Tibial nerve (tissue), 4 donors: ENCODE results near the gene KRT86. TPM values are rescaled to one million over a fixed set of nuclear protein-coding genes. Genes with fewer than 3 reads are reported as not detected.

Source experiments
- DNase-seq, 2 donors: peaks; one replicate each; pipeline ENCODE4 v3.0.0-alpha.2; 2019; ENCODE audit warnings: low spot score in 2 of 2
- H3K27ac ChIP-seq, 4 donors: fragments of 200-600 bp; sonication (generic) in 3 of 4; one replicate each; pipeline ENCODE4 v1.5.1; 2017 to 2019; ENCODE audit warnings: mild to moderate bottlenecking in 1 of 4
- H3K27me3 ChIP-seq, 2 donors: fragments of 200-600 bp; sonication (generic) in 1 of 2; one replicate each; pipeline versions ENCODE4 v1.5.1 to v1.6.0; 2017 to 2019
- H3K36me3 ChIP-seq, 3 donors: fragments of 200-600 bp; sonication (generic); one replicate each; pipeline ENCODE4 v1.5.1; 2018 to 2019
- H3K4me1 ChIP-seq, 4 donors: fragments of 200-600 bp; sonication (generic) in 3 of 4; one replicate each; pipeline ENCODE4 v1.5.1; 2017 to 2019
- H3K4me3 ChIP-seq, 4 donors: fragments of 200-600 bp; sonication (generic) in 3 of 4; one replicate each; pipeline ENCODE4 v1.5.1; 2017 to 2019; ENCODE audit warnings: mild to moderate bottlenecking in 1 of 4, moderate library complexity in 1 of 4
- H3K9me3 ChIP-seq, 4 donors: fragments of 200-600 bp; sonication (generic) in 3 of 4; one replicate each; pipeline ENCODE4 v1.5.1; 2017 to 2019
- CTCF ChIP-seq, 5 experiments: fragments of 200-600 bp in 3 of 5; fragments of 450-650 bp in 2 of 5; sonication (generic) in 3 of 5; IDR thresholded peaks; one replicate each; pipeline ENCODE4 v1.5.1; 2016 to 2019; ENCODE audit warnings: antibody characterized with exemption in 5 of 5, mild to moderate bottlenecking in 3 of 5, moderate library complexity in 2 of 5
- EP300 ChIP-seq, 2 donors: sonication (generic); formaldehyde crosslinking; IDR thresholded peaks; one replicate each; pipeline ENCODE4 v1.6.1; 2017; ENCODE audit warnings: antibody characterized with exemption in 2 of 2, mild to moderate bottlenecking in 1 of 2
- POLR2A ChIP-seq, 2 donors: fragments of 450-650 bp; IDR thresholded peaks; one replicate each; pipeline ENCODE4 v1.6.1; 2017; ENCODE audit warnings: antibody characterized with exemption in 2 of 2, mild to moderate bottlenecking in 2 of 2, moderate library complexity in 2 of 2
- WGBS, 2 donors: methylation state at CpG; one replicate each; pipeline ENCODE4 v1.1.5; 2018; 5-methylcytosine and 5-hydroxymethylcytosine counted together
- total RNA-seq, 4 donors: library from RNA; depleted of rRNA; stranded (reverse); fragments of >200 nt; gene quantifications; one replicate each; pipeline ENCODE4 v1.1.0, GENCODE V29; 2016

KRT86 gene
- total RNA-seq, 4 donors from 2014 or later = not detected

- TF ChIP-seq POLR2A (IDR thresholded peaks at IDR 0.05) (no peak), CTCF (IDR thresholded peaks at IDR 0.05) (no peak), EP300 (IDR thresholded peaks at IDR 0.05) (no peak)
- H3K4me1 ChIP-seq = peaks cover 0 to 26% (median 13%) of the 10 kb centered on the region in 4 donors
- 63 to 66% methylated on average over 10 of the region's 10 CpGs for WGBS, 2 donors
- no peak overlapping the region for H3K27ac ChIP-seq
- no peak for DNase-seq
- H3K4me3 ChIP-seq = no peak overlapping the region
- H3K36me3 ChIP-seq = no peaks in the 10 kb centered on the region
- H3K27me3 ChIP-seq = peaks cover 0 to 23% of the 10 kb centered on the region in 2 donors
- H3K9me3 ChIP-seq = no peaks in the 10 kb centered on the region
These were observed 27.5 kb upstream of the KRT86 start for GRCh38 chr12:52246720-52247621.

- DNase-seq = no peak
- Histone ChIP-seq H3K4me1 (peaks cover 0 to 26% (median 13%) of the 10 kb centered on the region in 4 donors), H3K36me3 (no peaks in the 10 kb centered on the region), H3K27ac (no peak overlapping the region), H3K9me3 (no peaks in the 10 kb centered on the region), H3K27me3 (peaks cover 0 to 23% of the 10 kb centered on the region in 2 donors), H3K4me3 (no peak overlapping the region)
- no peak for TF ChIP-seq EP300 (IDR thresholded peaks at IDR 0.05)
- TF ChIP-seq POLR2A (IDR thresholded peaks at IDR 0.05) = no peak
- no peak for TF ChIP-seq CTCF (IDR thresholded peaks at IDR 0.05)
- WGBS, 2 donors = 80 to 83% methylated on average over 10 of the region's 10 CpGs
These were observed 26.6 kb upstream of the KRT86 start for GRCh38 chr12:52247622-52248540.

GRCh38 chr12:52248541-52249461 lies 25.6 kb upstream of the KRT86 start:
- Histone ChIP-seq H3K4me1 (peaks cover 0 to 18% (median 7%) of the 10 kb centered on the region in 4 donors), H3K9me3 (no peaks in the 10 kb centered on the region), H3K36me3 (no peaks in the 10 kb centered on the region), H3K4me3 (no peak overlapping the region), H3K27ac (no peak overlapping the region), H3K27me3 (peaks cover 0 to 23% of the 10 kb centered on the region in 2 donors)
- TF ChIP-seq POLR2A (IDR thresholded peaks at IDR 0.05) (no peak), EP300 (IDR thresholded peaks at IDR 0.05) (no peak), CTCF (IDR thresholded peaks at IDR 0.05) (no peak)
- WGBS, 2 donors = 80 to 83% methylated on average over 18 of the region's 18 CpGs
- DNase-seq = no peak

- no peak overlapping the region for H3K27ac ChIP-seq
- no peak for DNase-seq
These were observed 24.9 kb upstream of the KRT86 start for GRCh38 chr12:52249511-52250047.

More at GRCh38 chr12:52249511-52250047, 24.9 kb upstream of the KRT86 start:
- H3K4me1 ChIP-seq = peaks cover 0 to 10% (median 0%) of the 10 kb centered on the region in 4 donors
- WGBS, 2 donors = 79% methylated on average over 2 of the region's 2 CpGs
- peaks cover 0 to 23% of the 10 kb centered on the region in 2 donors for H3K27me3 ChIP-seq
- H3K4me3 ChIP-seq = no peak overlapping the region
- H3K9me3 ChIP-seq = no peaks in the 10 kb centered on the region
- no peaks in the 10 kb centered on the region for H3K36me3 ChIP-seq
- no peak for TF ChIP-seq EP300 (IDR thresholded peaks at IDR 0.05)
- no peak for TF ChIP-seq POLR2A (IDR thresholded peaks at IDR 0.05)
